GM23248 (cell line): ENCODE results near the gene AP3S2.

Experiments
- EZH2 ChIP-seq: fragments of 200-600 bp; sonication (generic); IDR thresholded peaks from 2 replicates; pipeline ENCODE4 v1.6.1; 2018; ENCODE audit warnings: antibody characterized with exemption, mild to moderate bottlenecking; ENCODE audit not compliant: insufficient read depth, poor library complexity, severe bottlenecking
- EZH2phosphoT487 ChIP-seq: fragments of 200-600 bp; sonication (generic); IDR thresholded peaks from 2 replicates; pipeline ENCODE4 v1.6.1; 2018; ENCODE audit warnings: antibody characterized with exemption, moderate library complexity, mild to moderate bottlenecking, low read depth; ENCODE audit not compliant: insufficient read depth

- TF ChIP-seq EZH2 = no peak
- TF ChIP-seq EZH2phosphoT487 = no peak
These were observed 17.3 kb upstream of the AP3S2 start for GRCh38 chr15:89910891-89911626.
